HepG2 (cell line): ENCODE measurements around the gene TARDBP. TPM values are rescaled to one million over a fixed set of nuclear protein-coding genes. Genes with fewer than 3 reads are reported as not detected.
A peak's percentile ranks its signal among the peaks of the same experiment; 100 is the strongest.

Experiments used
- ATAC-seq: fragments of 200-7000 bp; cut with Tn5 transposase; 3 replicates; pipeline ENCODE4 v1.9.1; 2020; ENCODE audit warnings: mild to moderate bottlenecking, moderate library complexity
- BruUV-seq: library from RNA; stranded (reverse); fragments of 400-500 nt; replicated peaks from 2 replicates; lab custom pipeline; 2021; lab: Mats Ljungman, UMichigan
- CTCF ChIA-PET: fragments of 300-600 bp; formaldehyde crosslinking; extraction: SDS; loops from one replicate; lab custom pipeline; 2021; ENCODE audit warnings: low total read pairs, inconsistent platforms, low intra/inter-chr PET ratio; lab: Yijun Ruan, JAX
- POLR2A ChIA-PET: fragments of 350-600 bp; sonication (Branson Sonifier 250); formaldehyde crosslinking; loops from one replicate; lab custom pipeline; 2020; ENCODE audit warnings: antibody characterized with exemption, inconsistent platforms; lab: Yijun Ruan, JAX
- DNase-seq: peaks from one replicate; pipeline ENCODE4 v3.0.0-alpha.2; 2015; ENCODE audit warnings: low spot score
- FAIRE-seq: peaks from 3 replicates; lab custom pipeline; 2011; peaks lifted over from hg19 to GRCh38; lab: Jason Lieb, UNC
- H2AFZ ChIP-seq: one replicate; pipeline ENCODE4 v1.6.1; 2011; ENCODE audit warnings: low read length, inconsistent platforms
- H3K27ac ChIP-seq: fragments of 300-600 bp; 3 replicates; pipeline ENCODE4 v1.8.0; 2011; ENCODE audit warnings: mixed run types, mild to moderate bottlenecking, mixed read lengths, low read length, inconsistent platforms; ENCODE audit not compliant: insufficient read depth; ENCODE audit errors: extremely low read length
- H3K27me3 ChIP-seq, 2 experiments: fragments of 200-600 bp in 1 of 2; 2 replicates in 1 of 2; 3 replicates in 1 of 2; pipeline versions ENCODE4 v1.6.0 to v1.8.0; 2011; ENCODE audit warnings: low read length in 2 of 2, mild to moderate bottlenecking in 2 of 2, moderate library complexity in 2 of 2, inconsistent platforms in 1 of 2; ENCODE audit not compliant: insufficient read depth in 2 of 2, control insufficient read depth in 1 of 2
- H3K36me3 ChIP-seq, 2 experiments: fragments of 200-600 bp in 1 of 2; replicated peaks in 1 of 2; 2 replicates in 1 of 2; 3 replicates in 1 of 2; pipeline versions ENCODE4 v1.5.1 to v1.8.0; 2011; ENCODE audit warnings: low read length in 2 of 2, inconsistent platforms in 1 of 2; ENCODE audit not compliant: insufficient read depth in 2 of 2, control insufficient read depth in 1 of 2
- H3K4me1 ChIP-seq: 2 replicates; pipeline ENCODE4 v1.5.1; 2012; ENCODE audit warnings: low read length, inconsistent platforms; ENCODE audit not compliant: insufficient read depth
- H3K4me2 ChIP-seq: 2 replicates; pipeline ENCODE4 v1.6.0; 2011; ENCODE audit warnings: low read depth, low read length, inconsistent platforms
- H3K4me3 ChIP-seq, 3 experiments: fragments of 200-600 bp in 1 of 3; sonication (generic), shearing (Covaris generic) in 1 of 3; replicated peaks in 1 of 3; 2 replicates each; pipeline ENCODE4 v1.5.1; 2011 to 2016; ENCODE audit warnings: low read length in 3 of 3, inconsistent platforms in 2 of 3, low read depth in 2 of 3, mild to moderate bottlenecking in 2 of 3, control low read depth in 1 of 3, mixed read lengths in 1 of 3; ENCODE audit not compliant: insufficient read depth in 1 of 3
- H3K79me2 ChIP-seq: one replicate; pipeline ENCODE4 v1.6.1; 2011; ENCODE audit warnings: low read length, inconsistent platforms; ENCODE audit not compliant: insufficient read depth
- H3K9ac ChIP-seq: 2 replicates; pipeline ENCODE4 v1.6.0; 2011; ENCODE audit warnings: mild to moderate bottlenecking, low read depth, low read length, inconsistent platforms; ENCODE audit not compliant: insufficient read depth
- H3K9me3 ChIP-seq: 2 replicates; pipeline ENCODE4 v1.5.1; 2012; ENCODE audit warnings: mild to moderate bottlenecking, low read length
- H4K20me1 ChIP-seq: 2 replicates; pipeline ENCODE4 v1.6.0; 2011; ENCODE audit warnings: inconsistent platforms, mild to moderate bottlenecking, low read length, moderate library complexity; ENCODE audit not compliant: insufficient read depth
- BRD4 ChIP-seq: sonication (generic); formaldehyde crosslinking; IDR thresholded peaks from 2 replicates; pipeline ENCODE4 v1.4.0; 2020; ENCODE audit warnings: missing genetic modification reagents
- CCAR2 ChIP-seq: fragments of 200-400 bp; formaldehyde crosslinking; optimal IDR thresholded peaks from 2 replicates; pipeline ENCODE3; 2018; ENCODE audit warnings: low read depth, mild to moderate bottlenecking, low read length, moderate library complexity
- FOXJ3 ChIP-seq: sonication (generic); formaldehyde crosslinking; IDR thresholded peaks from 2 replicates; pipeline ENCODE4 v1.4.0; 2020; ENCODE audit warnings: missing genetic modification reagents, mild to moderate bottlenecking, borderline replicate concordance
- GPN1 ChIP-seq: sonication (generic); formaldehyde crosslinking; IDR thresholded peaks from 2 replicates; pipeline ENCODE4 v1.5.1; 2020; ENCODE audit warnings: missing genetic modification reagents, borderline replicate concordance
- PBX2 ChIP-seq: IDR thresholded peaks from 2 replicates; pipeline ENCODE4 v1.6.1; 2016; ENCODE audit warnings: control low read depth
- POLR2AphosphoS2 ChIP-seq: IDR thresholded peaks from 2 replicates; pipeline ENCODE4 v1.6.1; 2011; ENCODE audit warnings: low read depth, low read length, improper control_type of control experiment
- SIN3B ChIP-seq: fragments of 150-350 bp; IDR thresholded peaks from 2 replicates; pipeline ENCODE4 v1.6.1; 2014; ENCODE audit warnings: low read length
- ZNF121 ChIP-seq: sonication (generic); formaldehyde crosslinking; IDR thresholded peaks from 2 replicates; pipeline ENCODE4 v1.5.0; 2020; ENCODE audit warnings: mild to moderate bottlenecking, missing genetic modification reagents
- ZNF572 ChIP-seq: sonication (generic); formaldehyde crosslinking; IDR thresholded peaks from 2 replicates; pipeline ENCODE4 v1.5.1; 2020; ENCODE audit warnings: mild to moderate bottlenecking, missing genetic modification reagents
- ZNF678 ChIP-seq: sonication (generic); formaldehyde crosslinking; IDR thresholded peaks from 2 replicates; pipeline ENCODE4 v1.4.0; 2020; ENCODE audit warnings: mild to moderate bottlenecking, missing genetic modification reagents
- ZSCAN29 ChIP-seq: sonication (generic); formaldehyde crosslinking; conservative IDR thresholded peaks from 2 replicates; pipeline ENCODE4 v1.4.0; 2020; ENCODE audit warnings: mild to moderate bottlenecking, missing genetic modification reagents
- WGBS: methylation state at CpG from one replicate; pipeline ENCODE4 v1.1.6; 2017; ENCODE audit warnings: low lambda C conversion rate; 5-methylcytosine and 5-hydroxymethylcytosine counted together
- in situ Hi-C: cut with HindIII; loops from 2 replicates; pipeline ENCODE4 v1.10.0; 2017; ENCODE audit warnings: low pct_unique_long_range_greater_than_20kb; ENCODE audit not compliant: extremely low pct_ligation_motif_present
- intact Hi-C: fragments of 100-400 bp; cut with micrococcal nuclease; formaldehyde crosslinking; loops from one replicate; pipeline ENCODE4 v1.10.0; 2022; ENCODE audit not compliant: unreplicated experiment
- polyA plus RNA-seq, 8 experiments: library from polyadenylated mRNA; depleted of rRNA in 3 of 8; stranded (reverse) in 7 of 8; unstranded in 1 of 8; fragments of >200 nt; fragmentation: Illumina TruSeq in 4 of 8; extraction: Trizol in 4 of 8; gene quantifications; 2 replicates each; pipeline versions ENCODE4 v1.2.1 to v1.2.3, GENCODE V29; 2011 to 2016; ENCODE audit warnings: low read depth in 4 of 8, missing spikeins in 1 of 8, mixed read lengths in 1 of 8; ENCODE audit not compliant: insufficient read depth in 1 of 8
- total RNA-seq, 5 experiments: library from RNA; depleted of rRNA; stranded (reverse); fragments of >200 nt; fragmentation: Illumina TruSeq; extraction: Trizol; gene quantifications; 2 replicates each; pipeline ENCODE4 v1.2.3, GENCODE V29; 2016; ENCODE audit warnings: low read depth in 1 of 5
- TF ChIP-seq, protein P1 (sequence below): sonication (generic); formaldehyde crosslinking; IDR thresholded peaks from 2 replicates; pipeline ENCODE4 v1.5.0; 2020; ENCODE audit warnings: mild to moderate bottlenecking, missing genetic modification reagents

TARDBP gene
- total and polyA plus RNA-seq, 2 of the 13 experiments (the other 11 are each of a cell fraction or from before 2014, with no cell fraction given): 62.4 to 93.0 TPM

DNA sequence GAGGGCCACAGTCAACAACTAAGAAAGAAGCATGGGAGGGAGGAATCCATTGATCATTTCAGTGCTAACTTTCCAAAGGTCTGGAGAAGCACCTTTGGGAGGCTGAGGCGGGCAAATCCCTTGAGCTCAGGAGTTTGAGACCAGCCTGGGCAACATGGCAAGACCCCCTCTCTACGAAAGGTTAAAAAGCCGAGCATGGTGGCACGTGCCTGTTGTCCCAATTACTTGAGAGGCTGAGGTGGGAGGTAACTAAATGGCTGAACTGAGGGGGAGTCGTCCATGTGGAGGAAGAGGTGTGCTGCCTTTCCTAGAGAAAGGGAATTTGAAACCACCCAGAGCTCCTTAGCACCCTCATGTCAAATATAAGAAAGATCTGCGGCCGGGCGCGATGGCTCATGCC lies 18.4 kb downstream of the TARDBP start (continued):
- TF ChIP-seq CCAR2 (no peak), POLR2AphosphoS2 (peak; percentile 57)

DNA sequence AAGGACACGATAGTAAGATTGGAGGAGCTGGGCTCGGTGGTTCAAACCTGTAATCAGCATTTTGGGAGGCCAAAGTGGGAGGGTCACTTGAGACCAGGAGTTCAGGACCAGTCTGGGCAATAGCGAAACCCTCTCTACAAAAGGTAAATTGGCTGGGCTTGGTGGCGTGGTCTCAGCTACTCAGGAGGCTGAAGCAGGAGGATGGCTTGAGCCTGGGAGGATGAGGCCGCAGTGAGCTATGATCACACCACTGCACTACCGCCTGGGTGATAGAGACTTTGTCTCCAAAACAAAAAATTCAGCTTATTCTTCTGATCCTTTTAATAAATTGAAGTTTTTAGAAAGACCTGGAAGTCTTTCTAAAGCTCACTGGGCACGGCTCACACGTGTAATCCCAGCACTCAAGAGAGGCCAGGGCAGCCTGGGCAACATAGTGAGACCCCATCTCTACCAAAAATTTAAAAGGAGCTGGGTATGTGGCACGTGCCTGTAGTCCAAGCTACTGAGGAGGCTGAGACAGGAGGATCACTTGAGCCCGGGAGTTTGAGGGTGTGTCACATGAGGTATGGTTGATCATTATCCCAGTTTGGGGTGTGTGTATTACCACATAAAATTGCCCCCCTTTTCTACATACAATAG lies 19.3 kb downstream of the TARDBP start:
- Histone ChIP-seq H3K27ac (no peak overlapping the region), H3K9ac (no peak overlapping the region), H3K36me3 (0 out of 5 replicates have a peak, but pooled peaks cover 0 to 2% of the 10 kb centered on the region in 2 experiments), H4K20me1 (no peaks in the 10 kb centered on the region), H3K4me2 (no peak overlapping the region), H3K9me3 (no peaks in the 10 kb centered on the region), H3K79me2 (no peaks in the 10 kb centered on the region), H3K27me3 (no peaks in the 10 kb centered on the region), H2AFZ (no peak overlapping the region), H3K4me1 (no peaks in the 10 kb centered on the region), H3K4me3 (no peak overlapping the region)
- ATAC-seq (peak; percentile 37), FAIRE-seq (no peak), DNase-seq (no peak)
- POLR2A ChIA-PET: interaction anchor here (0.7 to 1.3 kb wide), 2 partner anchors 10 to 68 kb away, joined by 3 to 5 read pairs; partner anchors contain the start of gene EXOSC10
- 95% methylated on average over 10 of the region's 10 CpGs for WGBS
- in situ Hi-C loops (loop anchor here (25.0 kb wide), 1 partner anchor 606 kb away; no protein-coding TSS in a partner anchor), intact Hi-C loops (no loop called here)
- BruUV-seq: no TSS peak
- CTCF ChIA-PET: no interaction called here
- TF ChIP-seq ZSCAN29 (CRISPR knock-in tag) (no peak), SIN3B (no peak), GPN1 (CRISPR knock-in tag) (no peak), FOXJ3 (no peak), ZNF121 (CRISPR knock-in tag) (0 out of 2 replicates have a peak, but pooled peaks have one; percentile 53), ZNF572 (CRISPR knock-in tag) (no peak), BRD4 (no peak), PBX2 (CRISPR knock-in tag) (no peak), ZNF678 (no peak)
- TF ChIP-seq, protein P1, sequence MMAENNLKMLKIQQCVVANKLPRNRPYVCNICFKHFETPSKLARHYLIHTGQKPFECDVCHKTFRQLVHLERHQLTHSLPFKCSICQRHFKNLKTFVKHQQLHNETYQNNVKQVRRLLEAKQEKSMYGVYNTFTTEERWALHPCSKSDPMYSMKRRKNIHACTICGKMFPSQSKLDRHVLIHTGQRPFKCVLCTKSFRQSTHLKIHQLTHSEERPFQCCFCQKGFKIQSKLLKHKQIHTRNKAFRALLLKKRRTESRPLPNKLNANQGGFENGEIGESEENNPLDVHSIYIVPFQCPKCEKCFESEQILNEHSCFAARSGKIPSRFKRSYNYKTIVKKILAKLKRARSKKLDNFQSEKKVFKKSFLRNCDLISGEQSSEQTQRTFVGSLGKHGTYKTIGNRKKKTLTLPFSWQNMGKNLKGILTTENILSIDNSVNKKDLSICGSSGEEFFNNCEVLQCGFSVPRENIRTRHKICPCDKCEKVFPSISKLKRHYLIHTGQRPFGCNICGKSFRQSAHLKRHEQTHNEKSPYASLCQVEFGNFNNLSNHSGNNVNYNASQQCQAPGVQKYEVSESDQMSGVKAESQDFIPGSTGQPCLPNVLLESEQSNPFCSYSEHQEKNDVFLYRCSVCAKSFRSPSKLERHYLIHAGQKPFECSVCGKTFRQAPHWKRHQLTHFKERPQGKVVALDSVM (CRISPR knock-in tag): 0 out of 2 replicates have a peak, but pooled peaks have one; percentile 28
